Skin epidermis (tissue), 12 donors: ENCODE results near the gene RTP5.
"Not testable (repeated sequence)": the region's sequence is repeated elsewhere in the genome, so short reads cannot be mapped to it uniquely, and the experiment has no call there.

ENCODE experiments used
- H3K27ac ChIP-seq, 21 experiments: fragments of 200-600 bp; sonication (generic) in 11 of 21; one replicate each; pipeline ENCODE4 v1.5.0; 2020; ENCODE audit warnings: mild to moderate bottlenecking in 3 of 21, inconsistent platforms in 2 of 21, moderate library complexity in 2 of 21
- H3K4me3 ChIP-seq, 7 experiments: fragments of 200-600 bp; sonication (generic) in 2 of 7; one replicate each; pipeline ENCODE4 v1.5.0; 2020; ENCODE audit warnings: inconsistent platforms in 2 of 7, mild to moderate bottlenecking in 2 of 7, moderate library complexity in 1 of 7

RTP5 gene

GRCh38 chr2:241869087-241869961, at the start of gene RTP5:
Gene RTP5 (plus strand): TSS chr2:241869729. CDS start chr2:241869757, 28 bp downstream.
- H3K27ac ChIP-seq = peak within 1 kb of the TSS in 10 of 21 experiments; percentile 6 to 86 (median 63)

DNA sequence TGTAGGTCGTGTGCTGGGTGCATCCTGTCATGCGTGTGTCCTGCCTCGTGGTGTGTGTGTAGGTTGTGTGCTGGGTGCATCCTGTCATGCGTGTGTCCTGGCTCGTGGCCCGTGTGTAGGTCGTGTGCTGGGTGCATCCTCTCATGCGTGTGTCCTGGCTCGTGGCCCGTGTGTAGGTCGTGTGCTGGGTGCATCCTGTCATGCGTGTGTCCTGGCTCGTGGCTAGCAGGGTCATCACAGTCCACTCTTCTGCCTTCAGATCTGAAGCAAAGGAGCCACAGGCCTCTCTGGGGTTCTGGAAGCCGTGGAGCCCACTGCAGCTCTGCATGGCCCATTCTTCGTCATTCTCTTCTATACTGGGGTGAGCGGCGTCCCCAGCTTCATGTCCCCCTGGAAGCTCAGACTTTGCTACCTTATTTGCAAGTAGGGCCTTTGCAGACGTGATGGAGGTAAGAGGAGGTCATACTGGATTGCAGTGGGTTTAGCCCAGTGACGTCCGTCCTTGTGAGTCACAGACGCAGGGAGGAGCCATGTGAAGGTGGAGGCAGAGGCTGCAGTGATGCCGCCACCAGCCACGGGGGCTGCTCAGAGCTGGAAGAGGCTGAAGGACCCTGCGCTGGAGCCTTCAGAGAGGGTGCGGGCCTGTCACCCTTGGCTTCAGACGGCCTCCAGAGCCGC, 49.4 kb upstream of the RTP5 start:
- H3K4me3 ChIP-seq, H3K27ac ChIP-seq: not testable (repeated sequence)

More at GRCh38 chr2:241869087-241869961, at the start of gene RTP5:
- no peak within 1 kb of the TSS for H3K4me3 ChIP-seq

GRCh38 chr2:241820625-241821384, 48.7 kb upstream of the RTP5 start:
- Histone ChIP-seq H3K27ac (no peak overlapping the region), H3K4me3 (no peak overlapping the region)

DNA sequence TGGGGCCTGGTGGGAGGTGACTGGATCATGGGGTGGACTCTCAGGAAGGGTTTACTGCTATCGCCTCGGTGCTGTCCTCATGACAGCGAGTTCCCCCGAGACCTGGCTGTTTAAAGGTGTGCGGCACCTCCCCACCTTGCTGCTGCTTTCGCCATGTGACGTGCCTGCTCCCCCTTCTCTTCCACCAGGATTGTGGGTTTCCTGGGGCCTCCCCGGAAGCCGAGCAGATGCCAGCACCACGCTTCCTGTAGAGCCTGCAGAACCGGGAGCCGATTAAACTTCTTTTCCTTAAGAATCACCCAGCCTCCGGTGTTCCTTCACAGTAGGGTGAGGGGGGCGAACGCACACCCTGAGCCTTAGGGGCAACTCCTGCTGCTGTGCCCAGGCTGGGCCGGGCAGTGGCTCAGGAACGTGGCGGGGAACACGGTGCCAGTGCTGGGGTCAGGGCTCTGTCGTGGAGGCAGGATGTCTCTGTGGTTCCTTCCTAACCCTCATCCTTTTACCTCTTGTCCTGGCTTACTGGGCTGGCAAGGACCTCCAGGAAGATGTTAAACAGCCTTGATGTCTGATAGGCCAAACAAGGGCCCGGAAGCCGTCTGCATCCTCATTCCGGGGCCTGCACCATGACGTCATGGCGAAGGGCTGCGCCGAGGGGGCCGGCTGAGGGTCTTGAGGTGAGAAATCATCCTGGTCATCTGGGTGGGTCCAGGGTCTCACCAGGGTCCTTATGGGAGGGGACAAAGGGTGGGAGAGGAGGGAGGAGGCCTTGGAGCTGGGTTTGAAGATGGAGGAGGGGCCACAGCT, 47.9 kb upstream of the RTP5 start:
- H3K4me3 ChIP-seq = no peak overlapping the region
- H3K27ac ChIP-seq = no peak overlapping the region

- H3K27ac ChIP-seq = no peak overlapping the region
- no peak overlapping the region for H3K4me3 ChIP-seq
These were observed 47.3 kb upstream of the RTP5 start for GRCh38 chr2:241822264-241822623.

- not testable (repeated sequence) for H3K27ac ChIP-seq, H3K4me3 ChIP-seq
These were observed 45.7 kb upstream of the RTP5 start for GRCh38 chr2:241823531-241824437.

DNA sequence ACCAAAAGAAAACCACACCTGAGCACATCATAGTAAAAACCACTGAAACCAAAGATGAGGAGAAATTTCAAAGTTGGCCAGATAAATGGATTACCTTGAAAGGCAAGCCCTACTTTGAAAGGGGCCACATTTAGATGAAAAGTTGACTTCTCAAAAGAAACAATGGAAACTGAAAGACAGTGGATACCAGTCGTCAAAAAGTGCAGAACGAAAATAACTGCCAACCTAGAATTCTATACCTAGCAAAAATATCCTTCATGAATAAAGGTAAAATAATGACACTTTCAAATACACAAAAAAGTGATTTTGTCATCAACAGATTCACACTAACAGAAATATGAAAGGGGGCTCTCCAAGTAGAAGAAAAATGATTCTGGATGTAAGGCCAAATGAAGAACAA, 42.1 kb upstream of the RTP5 start:
- Histone ChIP-seq H3K27ac (no peak overlapping the region), H3K4me3 (no peak overlapping the region)

DNA sequence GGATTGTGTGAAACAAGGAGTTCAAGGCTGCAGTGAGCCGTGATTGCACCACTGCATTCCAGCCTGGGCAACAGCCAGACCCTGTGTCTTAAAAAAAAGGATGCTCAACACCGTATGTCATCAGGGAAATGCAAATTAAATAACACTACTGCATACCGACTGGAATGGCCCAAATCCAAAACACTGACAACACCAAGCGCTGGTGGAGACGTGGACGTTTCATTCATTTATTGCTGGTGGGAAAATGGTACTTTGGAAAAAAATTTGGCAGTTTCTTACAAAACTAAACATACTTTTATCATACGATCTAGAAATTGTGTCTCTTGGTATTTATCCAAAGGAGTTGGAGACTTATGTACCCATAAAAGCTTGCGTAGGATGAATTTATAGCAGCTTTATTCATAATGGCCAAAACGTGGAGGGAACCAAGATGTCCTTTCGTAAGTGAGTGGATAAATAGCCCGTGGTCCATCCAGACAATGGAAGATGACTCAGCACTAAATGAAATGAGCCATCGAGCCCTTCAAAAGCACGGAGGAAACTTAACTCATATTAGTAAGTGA, 36.3 kb upstream of the RTP5 start:
- Histone ChIP-seq H3K27ac (no peak overlapping the region), H3K4me3 (no peak overlapping the region)

DNA sequence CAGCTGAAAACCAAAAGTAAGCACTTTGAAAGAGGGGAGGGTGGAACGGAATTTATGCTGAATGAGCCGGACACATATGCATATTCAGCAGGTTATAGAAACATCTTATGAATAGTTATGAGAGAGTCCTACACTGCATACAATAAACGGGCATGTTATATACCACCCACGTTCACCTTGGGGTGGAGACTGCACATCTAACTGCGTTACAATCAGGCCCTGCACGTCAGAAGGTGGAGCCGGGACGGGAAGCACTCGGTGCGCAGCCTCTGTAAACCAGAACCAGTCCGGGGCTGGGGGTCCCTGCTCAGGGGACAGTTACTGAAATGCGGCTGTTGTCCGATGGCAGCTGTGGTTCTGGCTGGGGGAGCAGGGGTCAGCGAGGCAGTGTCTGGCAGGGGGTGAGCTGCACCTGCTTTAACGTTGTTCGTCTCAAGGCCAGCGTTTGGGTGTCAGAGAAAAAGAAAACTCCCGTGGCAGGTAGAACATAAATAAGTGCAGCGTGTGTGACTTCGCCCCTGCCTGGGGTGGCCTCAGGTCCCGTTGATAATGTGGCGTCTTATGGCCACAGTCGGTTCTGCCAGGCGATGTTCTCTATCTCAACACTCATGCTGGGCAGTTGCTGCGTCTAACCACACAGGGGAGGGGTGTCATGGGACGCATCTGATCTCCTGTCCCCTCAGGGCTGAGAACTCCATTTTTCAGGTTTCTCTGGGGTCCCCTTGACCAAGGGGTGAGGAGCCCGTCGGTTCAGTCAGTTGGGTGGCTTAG, 35.6 kb upstream of the RTP5 start:
- not testable (repeated sequence) for H3K27ac ChIP-seq, H3K4me3 ChIP-seq

DNA sequence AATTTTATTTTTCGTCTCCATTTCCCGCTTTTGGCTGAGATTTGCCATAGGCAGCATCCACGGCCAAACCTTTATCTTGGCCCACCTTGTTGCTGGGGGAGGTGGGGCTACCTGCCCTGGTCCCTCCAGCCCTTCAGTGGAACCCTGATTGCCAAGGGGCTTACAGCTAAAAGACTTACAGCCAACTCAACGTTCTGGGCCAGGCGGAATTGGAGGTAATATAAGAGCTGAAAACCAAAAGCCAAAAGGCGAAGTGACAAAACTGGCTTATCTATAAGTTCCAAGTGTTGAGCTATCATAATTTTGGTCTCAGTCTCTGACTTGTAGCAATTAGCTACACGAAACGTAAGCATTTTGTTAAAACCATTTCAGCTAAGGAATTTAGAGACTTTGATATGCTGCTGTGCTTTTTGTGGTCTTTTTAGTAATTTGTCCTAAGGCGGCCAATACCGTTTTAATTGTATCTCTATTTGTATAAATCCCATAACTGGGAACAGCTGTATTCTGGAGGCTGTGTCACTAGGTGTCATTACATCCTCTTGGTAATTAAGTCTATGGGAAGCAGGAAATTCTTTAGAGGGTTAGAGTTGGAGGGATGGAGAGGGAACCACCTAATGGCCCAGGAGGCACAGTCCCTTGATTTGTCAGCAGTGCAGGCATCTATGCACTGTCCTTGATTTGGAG, 34.9 kb upstream of the RTP5 start:
- no peak overlapping the region for H3K4me3 ChIP-seq
- no peak overlapping the region for H3K27ac ChIP-seq

DNA sequence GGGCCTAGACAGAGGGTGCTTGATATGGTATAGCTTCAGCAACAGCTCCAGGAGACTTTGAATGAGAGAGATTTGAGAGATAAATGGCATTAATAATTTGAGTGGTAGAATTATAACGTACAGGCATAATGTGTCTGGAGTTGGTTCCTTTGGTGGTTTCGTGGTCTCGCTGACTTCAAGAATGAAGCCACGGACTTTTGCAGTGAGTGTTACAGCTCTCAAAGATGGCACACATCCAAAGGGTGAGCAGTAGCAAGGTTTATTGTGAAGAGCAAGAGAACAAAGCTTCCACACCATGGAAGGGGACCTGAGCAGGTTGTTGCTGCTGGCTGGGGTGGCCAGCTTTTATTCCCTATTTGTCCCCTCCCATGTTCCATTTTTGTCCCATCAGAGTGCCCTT, 33.9 kb upstream of the RTP5 start:
- H3K27ac ChIP-seq = no peak overlapping the region
- H3K4me3 ChIP-seq = no peak overlapping the region

DNA sequence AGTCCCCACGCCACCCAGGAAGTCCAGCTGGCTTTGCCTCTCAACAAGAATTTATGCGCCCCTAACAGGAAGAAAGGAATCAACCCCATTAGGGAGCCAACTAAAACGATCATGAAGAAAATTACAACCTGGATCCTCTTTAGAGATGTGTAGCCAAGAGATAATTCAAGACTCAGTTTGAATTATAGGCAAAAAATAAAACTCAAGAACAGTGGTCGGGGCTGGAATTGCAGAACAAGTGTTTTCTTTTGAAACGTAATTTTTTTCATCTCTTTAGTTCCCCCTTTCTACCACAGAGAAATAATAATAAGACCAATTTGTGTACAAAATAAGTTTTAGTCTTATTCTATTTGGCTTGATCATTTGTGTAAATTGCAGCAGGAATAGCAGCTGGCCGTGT, 33.2 kb upstream of the RTP5 start:
- Histone ChIP-seq H3K27ac (no peak overlapping the region), H3K4me3 (no peak overlapping the region)

- H3K27ac ChIP-seq = no peak overlapping the region
- H3K4me3 ChIP-seq = no peak overlapping the region
These were observed 32.1 kb upstream of the RTP5 start for GRCh38 chr2:241837197-241837965.

DNA sequence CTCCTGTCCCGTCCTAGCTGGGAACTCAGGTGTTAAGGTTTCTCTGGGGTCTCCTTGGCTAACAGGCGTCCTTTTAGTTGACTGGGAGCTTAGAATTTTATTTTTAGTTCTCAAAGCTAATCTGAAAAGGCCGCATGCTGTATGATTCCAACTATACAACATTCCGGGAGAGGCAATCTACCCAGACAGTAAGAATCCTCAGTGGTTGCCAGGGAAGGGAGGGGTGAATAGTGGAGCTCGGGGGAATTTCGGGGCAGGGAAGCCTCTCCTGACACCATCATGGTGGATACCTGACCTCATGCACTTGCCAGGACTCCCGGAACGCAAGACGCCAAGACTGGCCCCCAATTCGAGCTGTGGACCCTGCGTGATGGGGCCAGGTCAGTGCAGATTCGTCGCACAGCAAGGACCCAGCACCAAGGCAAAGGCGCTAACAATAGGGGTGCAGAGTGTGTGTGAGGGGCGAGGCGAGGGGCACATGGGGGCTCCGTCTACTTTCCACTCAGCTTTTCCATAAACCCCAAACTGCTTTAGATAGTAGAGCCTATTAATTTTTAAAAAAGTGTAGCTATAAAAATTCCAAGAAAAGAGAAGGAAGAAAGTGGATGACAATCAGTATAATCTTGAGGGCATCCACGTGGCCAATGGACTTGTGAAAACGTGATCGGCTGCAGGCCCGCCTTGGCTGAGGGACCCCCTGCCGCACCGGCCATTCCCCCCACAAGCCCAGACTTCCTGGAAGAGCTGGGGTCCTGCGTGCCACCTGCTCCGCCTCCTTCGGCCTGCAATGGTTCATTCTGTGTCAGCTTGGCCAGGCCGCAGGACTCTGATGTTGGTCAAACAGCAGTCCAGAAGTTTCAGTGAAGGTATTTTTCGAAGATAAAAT, 28.1 kb upstream of the RTP5 start:
- Histone ChIP-seq H3K4me3 (no peak overlapping the region), H3K27ac (no peak overlapping the region)

DNA sequence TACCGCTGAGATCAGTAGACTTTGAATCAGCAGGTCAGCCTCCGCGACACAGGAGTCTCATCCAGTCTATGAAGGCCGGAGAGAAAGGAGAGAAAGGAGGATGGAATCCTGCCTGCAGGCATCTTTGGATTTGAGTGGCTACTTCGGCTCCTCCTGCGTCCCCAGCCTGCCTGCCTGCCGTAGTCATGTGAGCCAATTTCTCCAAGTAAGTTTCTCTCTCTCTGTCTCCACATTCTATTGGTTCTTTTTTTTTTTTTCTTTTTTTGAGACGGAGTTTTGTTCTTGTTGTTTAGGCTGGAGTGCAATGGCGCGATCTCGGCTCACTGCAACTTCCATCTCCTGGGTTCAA, 27.5 kb upstream of the RTP5 start:
- peak overlapping the region in 4 of 21 experiments; percentile 31 to 75 (median 60) for H3K27ac ChIP-seq
- H3K4me3 ChIP-seq = no peak overlapping the region
